K562 (cell line): ENCODE data around the gene C22orf39. TPM values are rescaled to one million over a fixed set of nuclear protein-coding genes. Genes with fewer than 3 reads are reported as not detected.
A peak's percentile ranks its signal among the peaks of the same experiment; 100 is the strongest.

Experiments used
- BRCA1 ChIP-seq, 2 experiments: fragments of 450-650 bp in 1 of 2; sonication (generic) in 1 of 2; formaldehyde crosslinking in 1 of 2; IDR thresholded peaks; 2 replicates each; pipeline versions ENCODE4 v1.5.0 to v1.6.1; 2017 to 2020; ENCODE audit warnings: mild to moderate bottlenecking in 1 of 2, missing genetic modification reagents in 1 of 2
- BRF1 ChIP-seq: IDR thresholded peaks from 3 replicates; pipeline ENCODE4 v1.6.1; 2011; ENCODE audit warnings: borderline replicate concordance, mild to moderate bottlenecking; ENCODE audit not compliant: insufficient read length; ENCODE audit errors: extremely low read depth
- EWSR1 ChIP-seq: fragments of 450-650 bp; IDR thresholded peaks from 2 replicates; pipeline ENCODE4 v1.6.1; 2018; ENCODE audit warnings: borderline replicate concordance, mild to moderate bottlenecking, low read depth, moderate library complexity; ENCODE audit not compliant: partially characterized antibody
- MCM3 ChIP-seq: fragments of 450-650 bp; IDR thresholded peaks from 2 replicates; pipeline ENCODE4 v1.6.1; 2016
- RAD51 ChIP-seq: fragments of 450-650 bp; IDR thresholded peaks from 2 replicates; pipeline ENCODE4 v1.7.1; 2016; ENCODE audit warnings: low read depth, mild to moderate bottlenecking, borderline replicate concordance
- RBM17 ChIP-seq: fragments of 200-400 bp; formaldehyde crosslinking; IDR thresholded peaks from 2 replicates; pipeline ENCODE4 v1.6.1; 2017; ENCODE audit warnings: low read depth, mild to moderate bottlenecking, low read length, borderline replicate concordance
- SMC3 ChIP-seq: conservative IDR thresholded peaks from 2 replicates; pipeline ENCODE4 v1.6.1; 2011; ENCODE audit warnings: low read depth, low read length, improper control_type of control experiment; ENCODE audit not compliant: insufficient read depth
- ZNF282 ChIP-seq: sonication (generic); formaldehyde crosslinking; IDR thresholded peaks from 2 replicates; pipeline ENCODE4 v1.8.1; 2023; ENCODE audit warnings: missing genetic modification reagents
- ZNF551 ChIP-seq: fragments of 250-450 bp; sonication (Bioruptor Pico); IDR thresholded peaks from 2 replicates; pipeline ENCODE4 v1.5.0; 2021; ENCODE audit warnings: mild to moderate bottlenecking, moderate library complexity
- polyA plus RNA-seq, 8 experiments: library from polyadenylated mRNA; depleted of rRNA in 4 of 8; stranded (reverse) in 5 of 8; unstranded in 3 of 8; fragments of >200 nt; fragmentation: Nextera tagmentation in 2 of 8; fragmentation: Illumina TruSeq in 1 of 8; extraction: Ambion mirVana in 2 of 8; extraction: Trizol in 1 of 8; gene quantifications; 2 replicates each; pipeline versions ENCODE4 v1.2.1 to v1.2.3, GENCODE V29; 2011 to 2014; ENCODE audit warnings: inconsistent platforms in 1 of 8, missing spikeins in 1 of 8
- total RNA-seq, 7 experiments: library from RNA; depleted of rRNA in 6 of 7; stranded (reverse); fragments of >200 nt in 6 of 7; fragmentation: Illumina TruSeq in 2 of 7; extraction: Trizol in 2 of 7; gene quantifications; 2 replicates each; pipeline versions ENCODE4 v1.2.1 to v1.2.3, GENCODE V29; 2011 to 2021; ENCODE audit warnings: low replicate concordance in 1 of 7
- TF ChIP-seq, protein P1 (sequence below), 2 experiments: fragments of 450-650 bp in 1 of 2; IDR thresholded peaks; 2 replicates each; pipeline ENCODE4 v1.6.1; 2011 to 2017; ENCODE audit warnings: low read depth in 2 of 2, antibody characterized with exemption in 1 of 2, borderline replicate concordance in 1 of 2, low read length in 1 of 2, mild to moderate bottlenecking in 1 of 2, mixed read lengths in 1 of 2; ENCODE audit not compliant: control insufficient read depth in 1 of 2
- TF ChIP-seq, protein P2 (sequence below): fragments of 450-650 bp; IDR thresholded peaks from 2 replicates; pipeline ENCODE4 v1.6.1; 2018; ENCODE audit not compliant: partially characterized antibody
- TF ChIP-seq, protein P3 (sequence below): sonication (generic); formaldehyde crosslinking; IDR thresholded peaks from 2 replicates; pipeline ENCODE4 v1.8.1; 2023; ENCODE audit warnings: mild to moderate bottlenecking, missing genetic modification reagents
- TF ChIP-seq, protein P4 (sequence below): fragments of 450-650 bp; IDR thresholded peaks from 2 replicates; pipeline ENCODE4 v1.7.0; 2016; ENCODE audit warnings: borderline replicate concordance

Gene C22orf39
- total and polyA plus RNA-seq, 9 of the 15 experiments (the other 6 are each of a cell fraction or from before 2014, with no cell fraction given), result 20.4 to 139 (median 66.8) TPM

DNA sequence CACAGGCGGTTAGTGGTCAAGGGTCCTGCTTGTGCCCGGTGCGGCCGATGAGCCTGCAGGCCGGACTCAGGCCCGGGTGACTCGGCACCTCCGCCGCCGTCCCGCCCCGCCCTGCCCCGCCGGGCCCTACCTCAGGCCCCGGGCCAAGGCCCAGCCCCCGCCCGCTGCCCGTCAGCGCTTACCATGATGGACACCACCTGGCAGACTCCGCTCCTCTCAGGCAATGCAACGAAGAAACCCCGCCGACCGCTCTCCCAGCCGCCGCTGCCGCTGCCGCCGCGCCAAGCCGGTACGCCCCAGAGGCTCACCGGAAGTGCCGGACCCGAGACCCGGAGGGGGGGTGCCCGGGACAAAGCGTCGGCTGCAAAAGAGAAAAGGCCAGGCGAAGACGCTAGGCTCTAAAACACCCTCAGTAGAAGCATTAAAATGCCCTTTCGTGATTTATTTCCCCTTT is 31.4 kb upstream of the C22orf39 start, which contains the start of gene UFD1 (continued):
- TF ChIP-seq, protein P1, sequence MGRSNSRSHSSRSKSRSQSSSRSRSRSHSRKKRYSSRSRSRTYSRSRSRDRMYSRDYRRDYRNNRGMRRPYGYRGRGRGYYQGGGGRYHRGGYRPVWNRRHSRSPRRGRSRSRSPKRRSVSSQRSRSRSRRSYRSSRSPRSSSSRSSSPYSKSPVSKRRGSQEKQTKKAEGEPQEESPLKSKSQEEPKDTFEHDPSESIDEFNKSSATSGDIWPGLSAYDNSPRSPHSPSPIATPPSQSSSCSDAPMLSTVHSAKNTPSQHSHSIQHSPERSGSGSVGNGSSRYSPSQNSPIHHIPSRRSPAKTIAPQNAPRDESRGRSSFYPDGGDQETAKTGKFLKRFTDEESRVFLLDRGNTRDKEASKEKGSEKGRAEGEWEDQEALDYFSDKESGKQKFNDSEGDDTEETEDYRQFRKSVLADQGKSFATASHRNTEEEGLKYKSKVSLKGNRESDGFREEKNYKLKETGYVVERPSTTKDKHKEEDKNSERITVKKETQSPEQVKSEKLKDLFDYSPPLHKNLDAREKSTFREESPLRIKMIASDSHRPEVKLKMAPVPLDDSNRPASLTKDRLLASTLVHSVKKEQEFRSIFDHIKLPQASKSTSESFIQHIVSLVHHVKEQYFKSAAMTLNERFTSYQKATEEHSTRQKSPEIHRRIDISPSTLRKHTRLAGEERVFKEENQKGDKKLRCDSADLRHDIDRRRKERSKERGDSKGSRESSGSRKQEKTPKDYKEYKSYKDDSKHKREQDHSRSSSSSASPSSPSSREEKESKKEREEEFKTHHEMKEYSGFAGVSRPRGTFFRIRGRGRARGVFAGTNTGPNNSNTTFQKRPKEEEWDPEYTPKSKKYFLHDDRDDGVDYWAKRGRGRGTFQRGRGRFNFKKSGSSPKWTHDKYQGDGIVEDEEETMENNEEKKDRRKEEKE (IDR thresholded peaks at IDR 0.05; ENCODE audit: borderline replicate concordance in 1 of 2, control insufficient read depth in 1 of 2, low read depth in 2 of 2, low read length in 1 of 2), result no peak
- TF ChIP-seq EWSR1 (no peak), RBM17 (no peak), SMC3 (peak; percentile 32; the same call in 1 of the 2 replicates), BRCA1 (IDR thresholded peaks at IDR 0.05) (no peak), BRCA1 (CRISPR knock-in tag; IDR thresholded peaks at IDR 0.05) (no peak), BRF1 (no peak), MCM3 (no peak), ZNF551 (no peak), RAD51 (no peak), ZNF282 (CRISPR knock-in tag) (no peak)
- TF ChIP-seq, protein P2, sequence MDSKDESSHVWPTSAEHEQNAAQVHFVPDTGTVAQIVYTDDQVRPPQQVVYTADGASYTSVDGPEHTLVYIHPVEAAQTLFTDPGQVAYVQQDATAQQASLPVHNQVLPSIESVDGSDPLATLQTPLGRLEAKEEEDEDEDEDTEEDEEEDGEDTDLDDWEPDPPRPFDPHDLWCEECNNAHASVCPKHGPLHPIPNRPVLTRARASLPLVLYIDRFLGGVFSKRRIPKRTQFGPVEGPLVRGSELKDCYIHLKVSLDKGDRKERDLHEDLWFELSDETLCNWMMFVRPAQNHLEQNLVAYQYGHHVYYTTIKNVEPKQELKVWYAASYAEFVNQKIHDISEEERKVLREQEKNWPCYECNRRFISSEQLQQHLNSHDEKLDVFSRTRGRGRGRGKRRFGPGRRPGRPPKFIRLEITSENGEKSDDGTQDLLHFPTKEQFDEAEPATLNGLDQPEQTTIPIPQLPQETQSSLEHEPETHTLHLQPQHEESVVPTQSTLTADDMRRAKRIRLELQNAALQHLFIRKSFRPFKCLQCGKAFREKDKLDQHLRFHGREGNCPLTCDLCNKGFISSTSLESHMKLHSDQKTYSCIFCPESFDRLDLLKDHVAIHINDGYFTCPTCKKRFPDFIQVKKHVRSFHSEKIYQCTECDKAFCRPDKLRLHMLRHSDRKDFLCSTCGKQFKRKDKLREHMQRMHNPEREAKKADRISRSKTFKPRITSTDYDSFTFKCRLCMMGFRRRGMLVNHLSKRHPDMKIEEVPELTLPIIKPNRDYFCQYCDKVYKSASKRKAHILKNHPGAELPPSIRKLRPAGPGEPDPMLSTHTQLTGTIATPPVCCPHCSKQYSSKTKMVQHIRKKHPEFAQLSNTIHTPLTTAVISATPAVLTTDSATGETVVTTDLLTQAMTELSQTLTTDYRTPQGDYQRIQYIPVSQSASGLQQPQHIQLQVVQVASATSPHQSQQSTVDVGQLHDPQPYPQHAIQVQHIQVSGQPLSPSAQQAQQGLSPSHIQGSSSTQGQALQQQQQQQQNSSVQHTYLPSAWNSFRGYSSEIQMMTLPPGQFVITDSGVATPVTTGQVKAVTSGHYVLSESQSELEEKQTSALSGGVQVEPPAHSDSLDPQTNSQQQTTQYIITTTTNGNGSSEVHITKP, result no peak
- TF ChIP-seq, protein P3, sequence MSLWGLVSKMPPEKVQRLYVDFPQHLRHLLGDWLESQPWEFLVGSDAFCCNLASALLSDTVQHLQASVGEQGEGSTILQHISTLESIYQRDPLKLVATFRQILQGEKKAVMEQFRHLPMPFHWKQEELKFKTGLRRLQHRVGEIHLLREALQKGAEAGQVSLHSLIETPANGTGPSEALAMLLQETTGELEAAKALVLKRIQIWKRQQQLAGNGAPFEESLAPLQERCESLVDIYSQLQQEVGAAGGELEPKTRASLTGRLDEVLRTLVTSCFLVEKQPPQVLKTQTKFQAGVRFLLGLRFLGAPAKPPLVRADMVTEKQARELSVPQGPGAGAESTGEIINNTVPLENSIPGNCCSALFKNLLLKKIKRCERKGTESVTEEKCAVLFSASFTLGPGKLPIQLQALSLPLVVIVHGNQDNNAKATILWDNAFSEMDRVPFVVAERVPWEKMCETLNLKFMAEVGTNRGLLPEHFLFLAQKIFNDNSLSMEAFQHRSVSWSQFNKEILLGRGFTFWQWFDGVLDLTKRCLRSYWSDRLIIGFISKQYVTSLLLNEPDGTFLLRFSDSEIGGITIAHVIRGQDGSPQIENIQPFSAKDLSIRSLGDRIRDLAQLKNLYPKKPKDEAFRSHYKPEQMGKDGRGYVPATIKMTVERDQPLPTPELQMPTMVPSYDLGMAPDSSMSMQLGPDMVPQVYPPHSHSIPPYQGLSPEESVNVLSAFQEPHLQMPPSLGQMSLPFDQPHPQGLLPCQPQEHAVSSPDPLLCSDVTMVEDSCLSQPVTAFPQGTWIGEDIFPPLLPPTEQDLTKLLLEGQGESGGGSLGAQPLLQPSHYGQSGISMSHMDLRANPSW (CRISPR knock-in tag), result no peak
- TF ChIP-seq, protein P4, sequence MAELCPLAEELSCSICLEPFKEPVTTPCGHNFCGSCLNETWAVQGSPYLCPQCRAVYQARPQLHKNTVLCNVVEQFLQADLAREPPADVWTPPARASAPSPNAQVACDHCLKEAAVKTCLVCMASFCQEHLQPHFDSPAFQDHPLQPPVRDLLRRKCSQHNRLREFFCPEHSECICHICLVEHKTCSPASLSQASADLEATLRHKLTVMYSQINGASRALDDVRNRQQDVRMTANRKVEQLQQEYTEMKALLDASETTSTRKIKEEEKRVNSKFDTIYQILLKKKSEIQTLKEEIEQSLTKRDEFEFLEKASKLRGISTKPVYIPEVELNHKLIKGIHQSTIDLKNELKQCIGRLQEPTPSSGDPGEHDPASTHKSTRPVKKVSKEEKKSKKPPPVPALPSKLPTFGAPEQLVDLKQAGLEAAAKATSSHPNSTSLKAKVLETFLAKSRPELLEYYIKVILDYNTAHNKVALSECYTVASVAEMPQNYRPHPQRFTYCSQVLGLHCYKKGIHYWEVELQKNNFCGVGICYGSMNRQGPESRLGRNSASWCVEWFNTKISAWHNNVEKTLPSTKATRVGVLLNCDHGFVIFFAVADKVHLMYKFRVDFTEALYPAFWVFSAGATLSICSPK, result no peak
